Right lobe of liver (tissue), 6 donors: ENCODE data around the gene VDAC1. TPM values are rescaled to one million over a fixed set of nuclear protein-coding genes. Genes with fewer than 3 reads are reported as not detected.

ENCODE experiments used
- ATAC-seq, 4 donors: fragments of 200-7000 bp; cut with Tn5 transposase; one replicate each; pipeline ENCODE4 v1.9.1; 2020; ENCODE audit warnings: mild to moderate bottlenecking in 4 of 4, moderate library complexity in 4 of 4
- DNase-seq, 3 donors: peaks; one replicate each; pipeline ENCODE4 v3.0.0-alpha.2; 2020
- H3K27ac ChIP-seq, 3 donors: fragments of 200-600 bp; one replicate each; pipeline ENCODE4 v1.8.0; 2022
- H3K27me3 ChIP-seq, 2 donors: fragments of 200-600 bp; one replicate each; pipeline ENCODE4 v1.8.0; 2022
- H3K36me3 ChIP-seq, 4 donors: fragments of 200-600 bp; sonication (generic) in 1 of 4; one replicate each; pipeline versions ENCODE4 v1.5.1 to v1.8.0; 2017 to 2022; ENCODE audit warnings: control low read depth in 1 of 4
- H3K4me1 ChIP-seq, 4 donors: fragments of 200-600 bp; sonication (generic) in 1 of 4; one replicate each; pipeline versions ENCODE4 v1.5.1 to v1.8.0; 2017 to 2022; ENCODE audit warnings: control low read depth in 1 of 4
- H3K4me3 ChIP-seq, 3 donors: fragments of 200-600 bp; one replicate each; pipeline ENCODE4 v1.8.0; 2022
- H3K9me3 ChIP-seq, 4 donors: fragments of 200-600 bp; sonication (generic) in 1 of 4; one replicate each; pipeline versions ENCODE4 v1.5.1 to v1.8.0; 2017 to 2022; ENCODE audit warnings: control low read depth in 1 of 4
- POLR2A ChIP-seq: fragments of 450-650 bp; IDR thresholded peaks from one replicate; pipeline ENCODE4 v1.6.1; 2017; ENCODE audit warnings: antibody characterized with exemption, mild to moderate bottlenecking
- WGBS: methylation state at CpG from one replicate; pipeline ENCODE4 v1.1.6; 2018; ENCODE audit warnings: low coverage, low lambda C conversion rate; ENCODE audit not compliant: insufficient coverage; ENCODE audit errors: missing lambda C conversion rate; 5-methylcytosine and 5-hydroxymethylcytosine counted together
- intact Hi-C, 2 donors: fragments of 100-400 bp; cut with DNase I; formaldehyde crosslinking; loops; one replicate each; pipeline versions ENCODE4 v1.11.2 to v1.14.1; 2022
- total RNA-seq, 6 experiments: library from RNA; depleted of rRNA in 2 of 6; stranded (reverse); fragments of >200 nt in 2 of 6; fragmentation: NEBNext Ultra II Directional in 3 of 6; extraction: Animal tissue kit (Norgen Biotek cat#: 25700) in 3 of 6; gene quantifications; one replicate each; pipeline versions ENCODE4 v1.1.0 to v1.2.4, GENCODE V29; 2016 to 2023
- TF ChIP-seq, protein P1 (sequence below), 4 donors: fragments of 200-600 bp in 3 of 4; fragments of 450-650 bp in 1 of 4; IDR thresholded peaks; one replicate each; pipeline versions ENCODE4 v1.5.1 to v1.8.0; 2016 to 2022; ENCODE audit warnings: antibody characterized with exemption in 4 of 4, mild to moderate bottlenecking in 2 of 4
- donor health status: DM: no; HTN: yes; CAD: no.
- donor health status: DM: no; HTN: no; CAD: no.
- donor health status: DM: no; HTN: no; CAD: no.
- donor health status: DM: no; HTN: yes; CAD: no.
- donor health status: DM: no; HTN: yes; CAD: no.

VDAC1 gene
- total RNA-seq, 6 experiments from 2014 or later, result 101 to 209 (median 128) TPM

DNA sequence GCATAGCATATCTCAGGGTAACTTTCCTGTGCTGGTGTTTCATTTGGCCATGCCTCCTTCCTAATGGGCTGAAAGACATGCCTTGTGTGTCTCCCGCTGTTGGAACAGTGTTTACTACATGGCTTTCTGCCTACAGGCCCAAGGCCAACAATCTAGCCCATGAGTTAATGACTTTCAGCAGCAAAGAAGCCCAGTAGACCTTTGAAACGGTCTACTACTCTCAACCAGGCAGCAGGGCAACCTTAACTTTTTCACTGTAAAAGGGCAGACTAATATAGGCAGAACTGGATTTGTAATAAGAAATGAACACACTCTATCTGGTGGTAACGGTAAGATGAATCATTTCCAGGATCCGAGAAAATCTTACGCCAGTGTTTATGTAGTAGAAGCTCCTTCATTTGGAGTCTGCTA, 57.3 kb downstream of the VDAC1 start:
- Histone ChIP-seq H3K9me3 (no peaks in the 10 kb centered on the region), H3K36me3 (no peaks in the 10 kb centered on the region), H3K4me1 (peaks cover 0 to 20% (median 3%) of the 10 kb centered on the region in 4 donors), H3K4me3 (no peak overlapping the region), H3K27ac (no peak overlapping the region), H3K27me3 (no peaks in the 10 kb centered on the region)
- peak in 2 of 3 donors; percentile 35 to 80 for DNase-seq
- intact Hi-C loops, result no loop called here
- WGBS, result 60% methylated on average over 5 of the region's 5 CpGs
- peak; percentile 86 to 91 (median 86) for ATAC-seq
- no peak for TF ChIP-seq POLR2A
- TF ChIP-seq, protein P1, sequence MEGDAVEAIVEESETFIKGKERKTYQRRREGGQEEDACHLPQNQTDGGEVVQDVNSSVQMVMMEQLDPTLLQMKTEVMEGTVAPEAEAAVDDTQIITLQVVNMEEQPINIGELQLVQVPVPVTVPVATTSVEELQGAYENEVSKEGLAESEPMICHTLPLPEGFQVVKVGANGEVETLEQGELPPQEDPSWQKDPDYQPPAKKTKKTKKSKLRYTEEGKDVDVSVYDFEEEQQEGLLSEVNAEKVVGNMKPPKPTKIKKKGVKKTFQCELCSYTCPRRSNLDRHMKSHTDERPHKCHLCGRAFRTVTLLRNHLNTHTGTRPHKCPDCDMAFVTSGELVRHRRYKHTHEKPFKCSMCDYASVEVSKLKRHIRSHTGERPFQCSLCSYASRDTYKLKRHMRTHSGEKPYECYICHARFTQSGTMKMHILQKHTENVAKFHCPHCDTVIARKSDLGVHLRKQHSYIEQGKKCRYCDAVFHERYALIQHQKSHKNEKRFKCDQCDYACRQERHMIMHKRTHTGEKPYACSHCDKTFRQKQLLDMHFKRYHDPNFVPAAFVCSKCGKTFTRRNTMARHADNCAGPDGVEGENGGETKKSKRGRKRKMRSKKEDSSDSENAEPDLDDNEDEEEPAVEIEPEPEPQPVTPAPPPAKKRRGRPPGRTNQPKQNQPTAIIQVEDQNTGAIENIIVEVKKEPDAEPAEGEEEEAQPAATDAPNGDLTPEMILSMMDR (IDR thresholded peaks at IDR 0.05), result no peak

DNA sequence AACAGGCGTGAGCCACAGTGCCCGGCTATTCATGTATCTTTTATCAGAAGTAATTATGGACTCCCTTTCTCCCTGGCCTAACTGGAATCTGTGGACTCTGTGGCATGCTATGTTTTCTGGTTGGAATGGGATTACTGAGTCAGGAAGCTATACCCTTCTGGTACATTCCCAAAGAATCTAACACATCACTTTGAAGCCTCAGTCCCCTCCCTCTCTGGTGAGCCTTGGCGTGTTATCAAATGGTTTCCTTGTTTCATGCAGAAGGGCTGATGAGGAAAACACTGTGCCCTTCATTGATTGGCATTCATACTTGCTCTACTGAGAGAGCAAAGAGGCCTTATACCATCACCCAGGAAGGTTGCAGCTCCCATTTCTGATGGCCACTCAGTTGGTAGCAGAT, 59.2 kb downstream of the VDAC1 start:
- ATAC-seq, result no peak
- Histone ChIP-seq H3K4me3 (no peak overlapping the region), H3K9me3 (no peaks in the 10 kb centered on the region), H3K27ac (no peak overlapping the region), H3K4me1 (peaks cover 0 to 20% (median 3%) of the 10 kb centered on the region in 4 donors), H3K27me3 (no peaks in the 10 kb centered on the region), H3K36me3 (no peaks in the 10 kb centered on the region)
- no peak for TF ChIP-seq POLR2A
- TF ChIP-seq, protein P1 (IDR thresholded peaks at IDR 0.05), result no peak
- no peak for DNase-seq
- WGBS, result 100% methylated on average over 2 of the region's 3 CpGs
- intact Hi-C loops, result no loop called here

DNA sequence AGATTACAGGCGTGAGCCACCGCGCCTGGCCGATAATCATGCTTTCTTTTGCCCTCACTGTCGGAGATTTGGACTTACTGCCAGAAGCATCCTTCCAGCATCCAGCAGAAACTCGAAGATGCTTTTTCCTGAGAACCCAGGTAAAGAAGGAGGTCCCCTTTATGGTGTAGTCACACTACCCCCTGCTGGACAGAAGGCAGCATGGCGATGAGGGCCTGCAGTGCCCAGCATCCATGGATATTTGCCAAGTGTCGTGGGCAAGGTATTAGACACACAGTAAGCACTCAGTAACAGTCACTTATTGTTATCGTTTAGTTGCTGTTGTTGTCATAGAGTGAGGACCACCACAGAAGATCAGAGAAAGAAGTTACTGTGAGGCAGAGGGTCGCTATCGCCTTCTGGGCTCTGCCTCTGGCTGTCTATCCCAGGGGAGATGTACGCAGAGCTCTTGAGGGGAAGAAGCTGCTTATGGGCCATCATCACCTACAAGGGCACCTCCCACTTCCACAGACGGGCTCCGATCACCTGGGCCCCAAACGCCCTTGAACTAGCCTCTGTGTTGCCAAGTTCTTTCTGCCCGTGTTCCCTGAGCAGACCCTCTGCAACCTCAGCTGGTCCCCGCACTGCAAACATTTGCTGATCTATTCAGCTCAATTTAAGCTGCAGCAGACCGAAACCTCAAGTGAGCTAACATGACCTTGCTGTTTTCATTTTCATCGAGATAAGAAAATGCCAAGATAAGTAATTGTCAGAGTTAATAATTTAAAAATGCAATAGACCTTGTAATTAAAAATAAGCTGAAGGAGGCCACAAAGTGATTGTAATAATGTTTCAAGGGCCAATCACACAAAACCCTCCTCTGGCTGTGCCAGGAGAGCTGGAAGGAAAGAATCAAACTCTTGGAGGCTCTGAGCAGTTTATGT, 60.3 kb downstream of the VDAC1 start:
- Histone ChIP-seq H3K36me3 (no peaks in the 10 kb centered on the region), H3K4me3 (no peak overlapping the region), H3K9me3 (no peaks in the 10 kb centered on the region), H3K4me1 (peaks cover 0 to 20% (median 3%) of the 10 kb centered on the region in 4 donors), H3K27ac (no peak overlapping the region), H3K27me3 (no peaks in the 10 kb centered on the region)
- WGBS, result 60% methylated on average over 11 of the region's 19 CpGs
- DNase-seq (peak in 1 of 3 donors; percentile 37), ATAC-seq (peak; percentile 29 to 56 (median 46))
- TF ChIP-seq, protein P1 (IDR thresholded peaks at IDR 0.05), result peak; percentile 45 to 62 (median 53)
- TF ChIP-seq POLR2A, result no peak
- intact Hi-C loops, result no loop called here

DNA sequence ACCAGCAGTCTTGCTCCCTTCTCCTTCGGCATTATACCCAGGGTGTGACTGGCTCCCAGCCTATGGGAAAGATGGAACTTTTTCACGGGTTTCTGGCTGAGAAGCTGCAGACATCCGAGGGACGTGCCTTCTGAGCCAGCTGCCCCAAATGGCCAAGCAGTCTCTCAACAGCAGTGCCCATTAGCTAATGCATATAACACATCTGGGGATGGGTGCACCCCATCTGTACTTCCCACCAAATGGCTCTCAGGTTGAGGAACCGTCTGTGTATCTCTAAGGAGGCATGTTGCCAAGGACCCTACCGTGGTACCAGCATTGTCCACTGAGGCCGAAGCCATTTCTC, 61.3 kb downstream of the VDAC1 start:
- H3K36me3 ChIP-seq, result no peaks in the 10 kb centered on the region
- intact Hi-C loops, result no loop called here

More for the DNA sequence above, 61.3 kb downstream of the VDAC1 start:
- DNase-seq (no peak), ATAC-seq (no peak)
- peaks cover 0 to 20% (median 3%) of the 10 kb centered on the region in 4 donors for H3K4me1 ChIP-seq
- H3K27me3 ChIP-seq, result no peaks in the 10 kb centered on the region
- no peak overlapping the region for H3K4me3 ChIP-seq
- no peak overlapping the region for H3K27ac ChIP-seq
- no CpG with 5 or more reads among the region's 7 CpGs for WGBS
- no peak for TF ChIP-seq POLR2A
- TF ChIP-seq, protein P1 (IDR thresholded peaks at IDR 0.05), result no peak
- H3K9me3 ChIP-seq, result no peaks in the 10 kb centered on the region
